Measurements from ENCODE around the gene C20orf144. TPM values are rescaled to one million over a fixed set of nuclear protein-coding genes. Genes with fewer than 3 reads are reported as not detected.
A peak's percentile ranks its signal among the peaks of the same experiment; 100 is the strongest.

The C20orf144 gene
- total and polyA plus RNA-seq, 9 of the 15 experiments (the other 6 are each of a cell fraction or from before 2014, with no cell fraction given), result 0.04 to 0.23 (median 0.11) TPM; not detected in 2

- H3K4me2 ChIP-seq (ENCODE audit: insufficient read depth, low read length), result peak overlapping the region; percentile 88
- H3K4me1 ChIP-seq (replicated peaks in 1 of 2; ENCODE audit: control insufficient read depth in 2 of 2, insufficient read depth in 2 of 2, low read length in 2 of 2), result peaks cover 17 to 52% of the 10 kb centered on the region in 2 experiments
- DNase-seq (ENCODE audit: extremely low read depth in 1 of 4, low spot score in 3 of 4) (peak; percentile 61 to 72 (median 67)), ATAC-seq (peak; percentile 64), FAIRE-seq (peak; percentile 78)
- H3K4me3 ChIP-seq, result peak overlapping the region; percentile 86
- WGBS (ENCODE audit: insufficient coverage, low coverage, missing lambda C conversion rate), result under 1% methylated on average over 14 of the region's 29 CpGs
- H2AFZ ChIP-seq (ENCODE audit: low read depth, low read length), result peak overlapping the region; percentile 67
- no peaks in the 10 kb centered on the region for H3K27me3 ChIP-seq (ENCODE audit: control insufficient read depth in 2 of 2, insufficient read depth in 2 of 2, low read length in 2 of 2)
- H3K9ac ChIP-seq (ENCODE audit: insufficient read depth in 1 of 2, low read depth in 2 of 2, low read length in 2 of 2), result peak overlapping the region; percentile 89 to 99
- POLR2A ChIA-PET, result interaction anchor here (1.0 to 2.5 kb wide), 5 partner anchors 8 to 30 kb away, joined by 4 to 25 read pairs (median 5); no protein-coding TSS in a partner anchor
- peaks cover 65% of the 10 kb centered on the region for H3K36me3 ChIP-seq (ENCODE audit: control insufficient read depth, insufficient read depth, low read length)
- H3K27ac ChIP-seq (ENCODE audit: extremely low read depth, low read depth, low read length), result peak overlapping the region; percentile 88
- in situ Hi-C loops (cut with MboI) (no loop called here), intact Hi-C loops (cut with micrococcal nuclease) (no loop called here)
- BruUV-seq (replicated peaks), result no TSS peak
- H3K9me1 ChIP-seq (ENCODE audit: control insufficient read depth, insufficient read depth, low read length), result peaks cover 5% of the 10 kb centered on the region
- CTCF ChIA-PET (ENCODE audit: low intra/inter-chr PET ratio), result no interaction called here
- H3K79me2 ChIP-seq (ENCODE audit: control insufficient read depth, insufficient read depth, low read length), result peaks cover 34% of the 10 kb centered on the region
- no peaks in the 10 kb centered on the region for H3K9me3 ChIP-seq (replicated peaks; ENCODE audit: control insufficient read depth, insufficient read depth, low read depth, low read length)
- H4K20me1 ChIP-seq (replicated peaks; ENCODE audit: control insufficient read depth, insufficient read depth, low read length), result peaks cover 7% of the 10 kb centered on the region; the same call in 1 of the 2 replicates
- peak; percentile 81; the same call in 1 of the 2 replicates for TF ChIP-seq ZBTB7A (IDR thresholded peaks at IDR 0.05; ENCODE audit: borderline replicate concordance, control insufficient read depth, low read depth, low read length)
- no peak; the same call in 1 of the 2 replicates for TF ChIP-seq MYC (IDR thresholded peaks at IDR 0.05; ENCODE audit: low read depth, low read length)
- TF ChIP-seq MYC (CRISPR knock-in tag; IDR thresholded peaks at IDR 0.05; ENCODE audit: borderline replicate concordance, low read depth), result peak; percentile 32; the same call in 1 of the 2 replicates
- no peak for TF ChIP-seq MCM3 (IDR thresholded peaks at IDR 0.05)
- TF ChIP-seq MLLT1 (IDR thresholded peaks at IDR 0.05), result peak in 1 of 2 experiments; percentile 60; a peak in 1 of 4 replicates
- peak; percentile 56; the same call in 1 of the 2 replicates for TF ChIP-seq DPF2 (IDR thresholded peaks at IDR 0.05)
- TF ChIP-seq ZNF239 (CRISPR knock-in tag; IDR thresholded peaks at IDR 0.05), result no peak
- TF ChIP-seq ATF3 (IDR thresholded peaks at IDR 0.05), result peak; percentile 39; the same call in 1 of the 2 replicates
- no peak for TF ChIP-seq ATF3 (CRISPR knock-in tag; conservative IDR thresholded peaks at IDR 0.05)
- no peak for TF ChIP-seq ZBTB2 (IDR thresholded peaks at IDR 0.05)
- no peak for TF ChIP-seq ZNF347 (CRISPR knock-in tag; IDR thresholded peaks at IDR 0.05; ENCODE audit: low read depth)
- peak; percentile 65 for TF ChIP-seq MAFG (tag; conservative IDR thresholded peaks at IDR 0.05)
- peak; percentile 49; the same call in 1 of the 2 replicates for TF ChIP-seq JUND (IDR thresholded peaks at IDR 0.05; ENCODE audit: borderline replicate concordance, low read depth, low read length)
- TF ChIP-seq JUND (tag; IDR thresholded peaks at IDR 0.05; ENCODE audit: borderline replicate concordance, low read depth, low read length), result no peak
- peak; percentile 23; the same call in 1 of the 2 replicates for TF ChIP-seq ZFX (CRISPR knock-in tag; IDR thresholded peaks at IDR 0.05)
- TF ChIP-seq POLR2B (IDR thresholded peaks at IDR 0.05; ENCODE audit: low read depth, partially characterized antibody), result no peak
- TF ChIP-seq FOSL1 (tag; conservative IDR thresholded peaks at IDR 0.05), result peak; percentile 19
- peak; percentile 40; the same call in 1 of the 2 replicates for TF ChIP-seq SMARCA4 (IDR thresholded peaks at IDR 0.05)
- TF ChIP-seq SNRNP70 (optimal IDR thresholded peaks at IDR 0.05; ENCODE audit: low read depth, low read length), result no peak
Measured at GRCh38 chr20:33673410-33674293, 11.5 kb downstream of the C20orf144 start.

All from K562 (cell line).